Left ventricle myocardium inferior (tissue), 1 donor: ENCODE measurements around the gene GUCY1A2. TPM values are rescaled to one million over a fixed set of nuclear protein-coding genes. Genes with fewer than 3 reads are reported as not detected.

Source experiments
- DNase-seq: peaks from one replicate; pipeline ENCODE4 v3.0.0-alpha.2; 2020
- H3K27ac ChIP-seq: fragments of 200-600 bp; replicated peaks from 2 replicates; pipeline ENCODE4 v1.8.0; 2021
- H3K27me3 ChIP-seq: fragments of 200-600 bp; 2 replicates; pipeline ENCODE4 v1.8.0; 2021; ENCODE audit warnings: low read depth
- H3K36me3 ChIP-seq: fragments of 200-600 bp; 2 replicates; pipeline ENCODE4 v1.8.0; 2021
- H3K4me1 ChIP-seq: fragments of 200-600 bp; 2 replicates; pipeline ENCODE4 v1.8.0; 2021
- H3K4me3 ChIP-seq: fragments of 200-600 bp; 2 replicates; pipeline ENCODE4 v1.8.0; 2021; ENCODE audit warnings: mild to moderate bottlenecking, moderate library complexity
- H3K9me3 ChIP-seq: fragments of 200-600 bp; replicated peaks from 2 replicates; pipeline ENCODE4 v1.8.0; 2021
- intact Hi-C: fragments of 100-400 bp; cut with micrococcal nuclease; formaldehyde crosslinking; loops from one replicate; pipeline ENCODE4 v1.11.0; 2022
- total RNA-seq: library from RNA; stranded (reverse); fragmentation: NEBNext Ultra II Directional; extraction: Animal tissue kit (Norgen Biotek cat#: 25700); gene quantifications from one replicate; pipeline ENCODE4 v1.2.1, GENCODE V29; 2021
- TF ChIP-seq, protein P1 (sequence below): fragments of 200-600 bp; IDR thresholded peaks from 2 replicates; pipeline ENCODE4 v1.8.0; 2021; ENCODE audit warnings: antibody characterized with exemption, mild to moderate bottlenecking, borderline replicate concordance
- donor health status: DM: no; HTN: yes; CAD: no; lungs with severe emphysema.

The GUCY1A2 gene
- total RNA-seq, 1 donor from 2014 or later, result 10.2 TPM

GRCh38 chr11:106950067-106950491 lies 68.2 kb downstream of the GUCY1A2 start:
- Histone ChIP-seq H3K36me3 (no peaks in the 10 kb centered on the region), H3K27me3 (no peaks in the 10 kb centered on the region), H3K4me3 (no peak overlapping the region), H3K4me1 (peaks cover 7% of the 10 kb centered on the region), H3K9me3 (no peaks in the 10 kb centered on the region), H3K27ac (peak overlapping the region; percentile 34)
- DNase-seq, result no peak
- TF ChIP-seq, protein P1, sequence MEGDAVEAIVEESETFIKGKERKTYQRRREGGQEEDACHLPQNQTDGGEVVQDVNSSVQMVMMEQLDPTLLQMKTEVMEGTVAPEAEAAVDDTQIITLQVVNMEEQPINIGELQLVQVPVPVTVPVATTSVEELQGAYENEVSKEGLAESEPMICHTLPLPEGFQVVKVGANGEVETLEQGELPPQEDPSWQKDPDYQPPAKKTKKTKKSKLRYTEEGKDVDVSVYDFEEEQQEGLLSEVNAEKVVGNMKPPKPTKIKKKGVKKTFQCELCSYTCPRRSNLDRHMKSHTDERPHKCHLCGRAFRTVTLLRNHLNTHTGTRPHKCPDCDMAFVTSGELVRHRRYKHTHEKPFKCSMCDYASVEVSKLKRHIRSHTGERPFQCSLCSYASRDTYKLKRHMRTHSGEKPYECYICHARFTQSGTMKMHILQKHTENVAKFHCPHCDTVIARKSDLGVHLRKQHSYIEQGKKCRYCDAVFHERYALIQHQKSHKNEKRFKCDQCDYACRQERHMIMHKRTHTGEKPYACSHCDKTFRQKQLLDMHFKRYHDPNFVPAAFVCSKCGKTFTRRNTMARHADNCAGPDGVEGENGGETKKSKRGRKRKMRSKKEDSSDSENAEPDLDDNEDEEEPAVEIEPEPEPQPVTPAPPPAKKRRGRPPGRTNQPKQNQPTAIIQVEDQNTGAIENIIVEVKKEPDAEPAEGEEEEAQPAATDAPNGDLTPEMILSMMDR, result no peak
- intact Hi-C loops, result no loop called here

GRCh38 chr11:106943089-106943488 lies 75.2 kb downstream of the GUCY1A2 start:
- Histone ChIP-seq H3K9me3 (no peaks in the 10 kb centered on the region), H3K4me3 (no peak overlapping the region), H3K27me3 (no peaks in the 10 kb centered on the region), H3K36me3 (no peaks in the 10 kb centered on the region), H3K4me1 (no peaks in the 10 kb centered on the region), H3K27ac (no peak overlapping the region)
- DNase-seq, result no peak
- TF ChIP-seq, protein P1, result no peak
- intact Hi-C loops, result no loop called here

- Histone ChIP-seq H3K27me3 (no peaks in the 10 kb centered on the region), H3K4me3 (no peak overlapping the region), H3K36me3 (no peaks in the 10 kb centered on the region), H3K9me3 (no peaks in the 10 kb centered on the region), H3K27ac (no peak overlapping the region), H3K4me1 (no peaks in the 10 kb centered on the region)
- intact Hi-C loops, result no loop called here
- no peak for DNase-seq
- TF ChIP-seq, protein P1, result no peak
These were observed 79.1 kb downstream of the GUCY1A2 start for GRCh38 chr11:106939157-106939556.

DNA sequence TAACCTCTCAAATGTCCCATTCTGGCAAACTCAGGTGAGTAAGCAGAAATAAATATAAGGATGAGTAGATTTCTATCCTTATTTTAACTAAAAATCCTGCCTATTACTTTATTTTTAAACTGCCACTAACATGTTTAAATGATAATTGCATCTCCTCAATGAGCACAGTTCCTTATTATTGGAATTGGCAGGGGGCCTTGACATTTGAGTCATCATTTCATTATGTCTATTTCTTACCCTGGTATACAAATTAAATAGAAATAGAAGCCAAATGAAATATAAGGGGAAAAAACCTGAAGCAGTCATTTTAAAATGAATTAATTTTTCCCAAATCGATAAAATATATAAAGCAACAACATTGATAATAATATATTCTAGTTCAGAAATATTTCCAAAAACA lies 81.2 kb downstream of the GUCY1A2 start:
- no peaks in the 10 kb centered on the region for H3K36me3 ChIP-seq
- no peak for DNase-seq
- no peaks in the 10 kb centered on the region for H3K4me1 ChIP-seq
- TF ChIP-seq, protein P1, result no peak
- intact Hi-C loops, result no loop called here
- no peaks in the 10 kb centered on the region for H3K9me3 ChIP-seq
- H3K27me3 ChIP-seq, result no peaks in the 10 kb centered on the region
- H3K27ac ChIP-seq, result no peak overlapping the region
- H3K4me3 ChIP-seq, result no peak overlapping the region

GRCh38 chr11:106925245-106925644 lies 93.0 kb downstream of the GUCY1A2 start:
- H3K27me3 ChIP-seq, result no peaks in the 10 kb centered on the region
- intact Hi-C loops, result no loop called here
- no peaks in the 10 kb centered on the region for H3K4me1 ChIP-seq
- no peak for DNase-seq
- H3K36me3 ChIP-seq, result no peaks in the 10 kb centered on the region
- H3K27ac ChIP-seq, result no peak overlapping the region
- H3K4me3 ChIP-seq, result no peak overlapping the region
- TF ChIP-seq, protein P1, result no peak
- H3K9me3 ChIP-seq, result peaks cover 3% of the 10 kb centered on the region
